Raji (cell line): ENCODE data around the gene POMT1.

ENCODE experiments used
- POLR2A ChIP-seq: IDR thresholded peaks from 2 replicates; pipeline ENCODE4 v1.6.1; 2011; ENCODE audit warnings: low read depth, low read length, control low read depth; ENCODE audit not compliant: insufficient read depth

The POMT1 gene

GRCh38 chr9:131525643-131526565, 23.2 kb downstream of the POMT1 start:
- TF ChIP-seq POLR2A, result no peak

GRCh38 chr9:131528186-131528585, 25.5 kb downstream of the POMT1 start:
- no peak for TF ChIP-seq POLR2A

GRCh38 chr9:131528886-131529505, 26.3 kb downstream of the POMT1 start:
- no peak for TF ChIP-seq POLR2A

GRCh38 chr9:131529597-131530545, 27.2 kb downstream of the POMT1 start:
- TF ChIP-seq POLR2A, result no peak

GRCh38 chr9:131530546-131530919, 27.8 kb downstream of the POMT1 start:
- no peak for TF ChIP-seq POLR2A

GRCh38 chr9:131530920-131531832, 28.5 kb downstream of the POMT1 start, which contains the start of gene UCK1:
Gene UCK1 (minus strand): TSS chr9:131531263. CDS start chr9:131531174, 89 bp downstream.
- TF ChIP-seq POLR2A, result peak; percentile 65

GRCh38 chr9:131534721-131535237, 32.1 kb downstream of the POMT1 start:
- TF ChIP-seq POLR2A, result no peak

GRCh38 chr9:131537946-131538345, 35.2 kb downstream of the POMT1 start:
- TF ChIP-seq POLR2A, result no peak

GRCh38 chr9:131539223-131539923, 36.7 kb downstream of the POMT1 start:
- no peak for TF ChIP-seq POLR2A

- no peak for TF ChIP-seq POLR2A
These were observed 40.4 kb downstream of the POMT1 start for GRCh38 chr9:131543141-131543540.

- TF ChIP-seq POLR2A, result no peak
These were observed 42.5 kb downstream of the POMT1 start, which contains the start of gene PRRT1B for GRCh38 chr9:131545003-131545785. Gene PRRT1B (plus strand): TSS chr9:131545523. CDS start chr9:131545616, 93 bp downstream.

GRCh38 chr9:131545786-131546335, 43.1 kb downstream of the POMT1 start:
- TF ChIP-seq POLR2A, result no peak
